SH-SY5Y (cell line): ENCODE measurements around the gene ACP2.

Experiments used
- GATA2 ChIP-seq: IDR thresholded peaks from 2 replicates; pipeline ENCODE4 v1.6.1; 2011; ENCODE audit warnings: mild to moderate bottlenecking, low read depth, low read length
- GATA3 ChIP-seq: IDR thresholded peaks from 2 replicates; pipeline ENCODE4 v1.6.1; 2011; ENCODE audit warnings: low read depth, mild to moderate bottlenecking, low read length, moderate library complexity

ACP2 gene, protein sequence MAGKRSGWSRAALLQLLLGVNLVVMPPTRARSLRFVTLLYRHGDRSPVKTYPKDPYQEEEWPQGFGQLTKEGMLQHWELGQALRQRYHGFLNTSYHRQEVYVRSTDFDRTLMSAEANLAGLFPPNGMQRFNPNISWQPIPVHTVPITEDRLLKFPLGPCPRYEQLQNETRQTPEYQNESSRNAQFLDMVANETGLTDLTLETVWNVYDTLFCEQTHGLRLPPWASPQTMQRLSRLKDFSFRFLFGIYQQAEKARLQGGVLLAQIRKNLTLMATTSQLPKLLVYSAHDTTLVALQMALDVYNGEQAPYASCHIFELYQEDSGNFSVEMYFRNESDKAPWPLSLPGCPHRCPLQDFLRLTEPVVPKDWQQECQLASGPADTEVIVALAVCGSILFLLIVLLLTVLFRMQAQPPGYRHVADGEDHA

DNA sequence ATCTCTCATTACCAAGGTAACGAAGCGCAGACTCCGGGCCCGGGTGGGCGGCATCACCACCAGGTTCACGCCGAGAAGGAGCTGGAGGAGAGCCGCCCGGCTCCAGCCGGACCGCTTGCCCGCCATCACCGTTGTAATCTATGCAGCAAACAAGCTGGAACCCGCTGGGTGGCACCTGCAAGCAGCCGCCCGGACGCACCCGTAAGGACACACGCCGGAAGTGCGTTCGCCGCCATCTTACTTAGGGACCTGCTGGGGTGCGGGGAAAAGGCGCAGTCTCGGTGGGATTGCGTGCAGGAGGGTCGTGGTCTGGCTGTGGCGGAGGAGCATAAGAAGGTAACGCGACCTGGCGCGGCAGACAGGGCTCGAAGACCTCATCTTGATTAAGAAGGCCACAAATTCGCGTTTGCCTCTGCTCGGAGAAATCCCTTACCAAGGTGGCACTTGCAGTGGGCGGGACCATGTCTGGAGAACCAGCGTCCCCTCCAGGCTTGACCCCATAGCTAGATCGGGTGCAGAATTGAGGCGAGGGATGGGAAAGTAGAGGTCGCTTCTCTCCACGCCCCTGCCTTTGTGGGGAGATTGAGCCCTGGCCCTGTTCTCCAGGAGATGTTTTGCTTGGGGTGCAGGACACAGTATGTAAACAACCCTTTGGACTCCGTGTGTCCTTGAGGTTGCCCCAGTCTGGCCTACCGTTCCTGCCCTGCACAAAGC lies at the start of gene ACP2:
Gene ACP2 (minus strand): TSS at position 151 of the 714 bp plus-strand sequence. CDS start 25 bp downstream, at position 126.
- TF ChIP-seq GATA3, result no peak
- peak; percentile 75 for TF ChIP-seq GATA2

DNA sequence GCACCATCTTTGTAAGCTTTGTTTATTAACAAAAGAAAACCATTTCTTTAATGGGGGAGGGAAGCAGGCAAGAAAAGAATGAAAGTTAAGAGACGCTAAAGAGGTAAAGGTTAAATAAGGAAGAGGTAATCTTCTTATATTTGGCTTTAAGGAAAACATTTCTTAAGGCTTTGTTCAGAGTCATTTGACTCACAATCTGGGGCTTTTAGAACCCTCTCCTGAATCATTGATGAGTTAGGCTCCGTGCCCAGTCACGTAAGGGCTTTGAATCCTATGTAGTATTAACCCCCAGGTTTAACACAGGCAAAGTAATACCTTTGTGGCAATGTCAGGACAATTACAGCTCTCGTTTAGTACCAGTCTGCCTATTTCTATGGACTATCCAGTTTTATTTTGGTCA lies 47.4 kb upstream of the ACP2 start:
- TF ChIP-seq GATA3, result no peak
- no peak for TF ChIP-seq GATA2

DNA sequence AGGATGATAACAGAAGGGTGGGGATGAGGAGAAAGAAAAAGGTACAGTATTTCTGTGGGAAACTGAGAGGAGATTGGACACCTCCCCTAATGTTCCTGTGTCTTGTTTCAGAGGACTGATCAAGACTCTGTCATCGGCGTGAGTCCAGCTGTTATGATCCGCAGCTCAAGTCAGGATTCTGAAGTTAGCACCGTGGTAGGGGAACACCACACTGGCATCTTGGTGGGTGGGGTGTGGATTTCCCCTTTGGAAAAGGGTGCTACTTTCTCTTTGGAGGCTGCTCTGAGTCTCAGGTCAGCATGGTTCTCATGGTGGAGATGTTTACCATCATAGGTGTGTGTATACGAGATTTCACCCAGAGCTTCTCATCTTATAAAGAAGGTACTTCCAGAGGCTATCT lies 46.8 kb upstream of the ACP2 start:
- TF ChIP-seq GATA3 (no peak), GATA2 (no peak)

DNA sequence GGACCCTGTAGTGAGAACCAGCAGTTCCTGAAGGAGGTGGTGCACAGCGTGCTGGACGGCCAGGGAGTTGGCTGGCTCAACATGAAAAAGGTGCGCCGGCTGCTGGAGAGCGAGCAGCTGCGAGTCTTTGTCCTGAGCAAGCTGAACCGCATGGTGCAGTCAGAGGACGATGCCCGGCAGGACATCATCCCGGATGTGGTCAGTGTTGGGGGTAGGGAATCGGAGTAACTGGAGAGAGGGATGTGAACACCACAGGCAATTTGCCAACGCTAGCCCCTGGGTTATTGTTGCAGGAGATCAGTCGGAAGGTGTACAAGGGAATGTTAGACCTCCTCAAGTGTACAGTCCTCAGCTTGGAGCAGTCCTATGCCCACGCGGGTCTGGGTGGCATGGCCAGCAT lies 41.2 kb upstream of the ACP2 start:
- TF ChIP-seq GATA2 (no peak), GATA3 (no peak)

DNA sequence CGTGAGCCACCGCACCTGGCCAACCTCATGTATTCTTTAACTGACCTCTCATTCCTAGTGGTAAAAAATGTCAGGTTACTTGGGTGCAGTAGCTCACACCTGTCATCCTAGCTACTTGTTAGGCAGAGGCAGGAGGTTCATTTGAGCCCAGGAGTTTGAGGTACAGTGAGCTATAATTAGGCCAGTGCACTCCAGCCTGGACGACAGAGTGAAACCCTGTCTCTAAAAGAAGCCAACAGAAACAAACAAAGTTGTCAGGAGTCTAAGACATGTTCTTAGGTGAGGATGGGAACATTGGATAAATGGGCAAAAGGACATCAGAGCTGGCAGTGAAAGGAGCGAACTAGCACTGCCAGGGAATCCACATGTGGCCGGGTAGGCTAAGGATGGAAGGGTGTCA lies 39.5 kb upstream of the ACP2 start:
- TF ChIP-seq GATA2, result no peak
- TF ChIP-seq GATA3, result no peak

DNA sequence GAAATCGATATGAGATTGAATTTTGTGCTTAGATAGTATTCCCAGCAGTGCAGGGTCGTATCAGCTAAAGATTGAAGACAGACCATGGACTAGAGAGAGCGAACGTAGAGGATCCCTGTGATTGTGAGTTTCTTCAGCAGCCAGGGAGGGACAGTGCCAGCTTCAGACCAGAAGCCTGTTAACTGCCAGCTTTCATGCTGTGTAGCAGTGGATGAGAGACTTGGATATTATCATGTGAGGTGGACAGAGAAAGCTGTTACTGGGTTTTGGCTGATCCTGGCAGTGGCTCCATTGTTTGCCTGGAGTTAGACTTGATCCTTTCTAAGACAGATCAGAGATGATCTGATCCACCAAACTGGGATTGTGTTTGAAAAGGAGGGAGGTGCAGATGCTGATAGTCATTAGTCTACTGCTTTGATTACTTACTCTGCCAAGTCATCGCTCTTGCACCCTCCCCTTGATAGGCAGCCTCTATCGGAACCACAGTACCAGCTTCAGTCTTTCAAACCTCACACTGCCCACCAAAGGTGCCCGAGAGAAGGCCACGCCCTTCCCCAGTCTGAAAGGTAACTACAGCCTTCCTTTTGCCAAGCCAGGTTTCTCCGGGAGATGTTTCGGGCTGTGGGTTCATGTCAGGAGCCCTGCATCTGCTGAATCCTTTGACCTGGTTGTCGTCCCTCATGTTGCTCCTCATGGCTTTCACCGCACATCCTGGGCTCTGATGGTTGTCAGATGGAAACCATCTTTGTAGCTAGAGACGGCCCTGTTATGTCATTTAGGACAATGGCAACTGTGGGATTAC lies 37.6 kb upstream of the ACP2 start:
- TF ChIP-seq GATA3 (no peak), GATA2 (no peak)

DNA sequence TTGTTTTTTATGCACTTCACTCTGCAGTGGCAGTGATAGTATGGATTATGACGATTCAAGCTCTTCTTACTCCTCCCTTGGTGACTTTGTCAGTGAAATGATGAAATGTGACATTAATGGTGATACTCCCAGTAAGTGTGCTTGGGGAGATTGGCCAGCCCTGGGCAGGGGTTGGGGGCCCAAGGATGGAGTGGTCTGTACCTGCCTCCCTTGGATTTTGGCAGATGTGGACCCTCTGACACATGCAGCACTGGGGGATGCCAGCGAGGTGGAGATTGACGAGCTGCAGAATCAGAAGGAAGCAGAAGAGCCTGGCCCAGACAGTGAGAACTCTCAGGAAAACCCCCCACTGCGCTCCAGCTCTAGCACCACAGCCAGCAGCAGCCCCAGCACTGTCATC lies 35.5 kb upstream of the ACP2 start:
- TF ChIP-seq GATA2 (no peak), GATA3 (no peak)

DNA sequence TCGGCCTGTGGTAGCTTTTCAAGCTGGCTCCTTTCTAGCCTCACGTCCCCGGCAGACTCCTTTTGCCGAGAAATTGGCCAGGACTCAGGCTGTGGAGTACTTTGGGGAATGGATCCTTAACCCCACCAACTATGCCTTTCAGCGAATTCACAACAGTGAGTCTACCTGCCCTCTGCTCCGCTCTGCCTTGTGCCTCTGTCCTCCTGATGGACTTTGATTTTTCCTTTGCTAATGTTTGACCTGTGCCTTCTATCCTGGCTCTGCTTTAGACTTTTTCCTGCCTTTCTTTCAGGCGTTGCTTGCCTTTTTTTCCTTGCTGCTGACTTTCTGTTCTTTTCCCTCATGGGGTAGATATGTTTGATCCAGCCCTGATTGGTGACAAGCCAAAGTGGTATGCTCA lies 33.8 kb upstream of the ACP2 start:
- no peak for TF ChIP-seq GATA2
- no peak for TF ChIP-seq GATA3

DNA sequence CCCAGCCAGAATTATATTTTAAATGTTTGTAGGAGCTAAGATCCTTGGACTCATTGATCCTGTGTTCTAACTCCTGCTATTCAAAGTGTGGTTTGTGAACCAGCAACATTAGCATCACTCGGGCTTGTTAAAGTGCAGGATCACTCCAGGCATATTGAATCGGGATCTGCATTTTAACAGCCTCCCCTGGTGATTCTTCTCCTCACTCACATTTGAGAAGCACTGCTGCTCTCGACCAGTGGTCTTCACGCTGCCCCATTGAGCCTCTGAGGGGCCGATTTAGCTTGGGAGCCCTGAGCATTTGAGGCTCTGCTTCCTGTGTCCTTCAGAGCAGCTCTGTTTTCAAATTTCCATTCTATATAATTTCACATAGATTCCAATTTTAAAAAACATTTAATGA lies 32.2 kb upstream of the ACP2 start:
- TF ChIP-seq GATA2 (no peak), GATA3 (no peak)

DNA sequence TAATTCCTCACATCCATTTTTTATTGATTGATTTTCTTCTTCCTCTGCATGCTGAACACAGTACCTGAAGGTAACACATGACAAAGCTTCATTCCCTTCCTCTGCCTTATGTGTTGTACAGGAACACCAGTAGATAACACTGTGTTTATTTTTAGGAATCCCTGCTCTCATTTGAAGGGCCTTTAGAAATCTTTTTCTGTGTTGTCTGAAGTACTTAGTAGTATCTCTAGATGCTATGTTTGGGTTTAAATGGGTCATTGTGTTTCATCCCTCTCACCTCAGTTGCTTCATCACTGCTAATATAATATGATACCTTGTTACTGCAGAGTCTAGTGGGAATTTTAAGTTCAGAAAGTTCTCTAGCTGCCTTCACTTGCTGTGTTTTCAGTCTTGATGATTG lies 31.5 kb upstream of the ACP2 start:
- no peak for TF ChIP-seq GATA3
- TF ChIP-seq GATA2, result no peak

DNA sequence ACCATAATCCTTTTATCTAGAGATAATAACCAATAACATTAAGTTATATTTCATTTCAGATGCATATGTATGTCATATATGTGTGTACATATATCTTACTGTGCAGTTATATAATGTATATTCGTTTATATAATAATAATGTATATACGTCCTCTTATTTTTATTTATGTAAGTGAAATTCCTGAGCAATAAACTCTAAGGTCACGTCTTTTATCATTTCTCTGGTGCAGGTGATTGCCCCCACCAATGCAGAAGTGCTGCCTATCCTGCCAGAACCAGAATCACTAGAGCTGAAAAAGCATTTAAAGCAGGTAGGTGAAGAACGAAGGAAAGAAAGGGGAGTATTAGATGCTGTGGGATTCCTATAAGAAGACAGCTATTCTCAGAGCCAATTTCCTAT lies 30.2 kb upstream of the ACP2 start:
- no peak for TF ChIP-seq GATA3
- no peak for TF ChIP-seq GATA2

DNA sequence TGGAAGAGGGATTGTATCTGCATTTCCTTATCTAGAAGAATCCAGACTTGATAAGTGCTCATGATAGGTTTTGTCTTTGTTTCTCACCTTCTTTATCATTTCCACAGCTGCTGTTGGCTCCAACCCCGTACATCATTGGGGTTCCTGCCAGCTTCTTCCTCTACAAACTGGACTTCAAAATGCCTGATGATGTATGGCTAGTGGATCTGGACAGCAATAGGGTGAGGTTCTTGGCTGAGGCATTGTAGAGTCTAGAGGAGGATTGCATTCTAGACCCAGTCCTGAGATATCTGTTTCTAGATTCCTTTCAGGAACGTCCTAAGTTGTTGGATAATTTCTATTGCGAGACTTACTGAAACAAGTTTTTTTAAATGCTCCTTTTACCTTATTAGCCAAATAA lies 29.4 kb upstream of the ACP2 start:
- TF ChIP-seq GATA2 (no peak), GATA3 (no peak)

DNA sequence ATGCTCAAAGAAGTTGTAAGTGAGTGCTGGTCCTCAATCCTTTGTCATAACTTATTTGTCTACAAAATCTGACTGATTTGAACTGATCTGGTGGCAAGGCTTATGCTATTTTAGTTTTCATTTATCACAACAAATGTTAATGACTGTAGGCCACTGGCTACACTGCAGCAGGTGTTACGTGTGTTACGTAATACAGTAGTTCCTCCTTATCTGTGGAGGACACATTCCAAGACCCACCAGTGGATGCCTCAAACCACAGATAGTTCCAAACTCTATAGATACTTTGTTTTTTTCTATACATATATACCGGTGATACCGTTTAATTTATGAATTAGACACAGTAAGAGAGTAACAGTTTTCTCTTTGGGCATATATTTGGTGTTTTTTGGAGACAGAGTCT lies 28.3 kb upstream of the ACP2 start:
- TF ChIP-seq GATA2 (no peak), GATA3 (no peak)

DNA sequence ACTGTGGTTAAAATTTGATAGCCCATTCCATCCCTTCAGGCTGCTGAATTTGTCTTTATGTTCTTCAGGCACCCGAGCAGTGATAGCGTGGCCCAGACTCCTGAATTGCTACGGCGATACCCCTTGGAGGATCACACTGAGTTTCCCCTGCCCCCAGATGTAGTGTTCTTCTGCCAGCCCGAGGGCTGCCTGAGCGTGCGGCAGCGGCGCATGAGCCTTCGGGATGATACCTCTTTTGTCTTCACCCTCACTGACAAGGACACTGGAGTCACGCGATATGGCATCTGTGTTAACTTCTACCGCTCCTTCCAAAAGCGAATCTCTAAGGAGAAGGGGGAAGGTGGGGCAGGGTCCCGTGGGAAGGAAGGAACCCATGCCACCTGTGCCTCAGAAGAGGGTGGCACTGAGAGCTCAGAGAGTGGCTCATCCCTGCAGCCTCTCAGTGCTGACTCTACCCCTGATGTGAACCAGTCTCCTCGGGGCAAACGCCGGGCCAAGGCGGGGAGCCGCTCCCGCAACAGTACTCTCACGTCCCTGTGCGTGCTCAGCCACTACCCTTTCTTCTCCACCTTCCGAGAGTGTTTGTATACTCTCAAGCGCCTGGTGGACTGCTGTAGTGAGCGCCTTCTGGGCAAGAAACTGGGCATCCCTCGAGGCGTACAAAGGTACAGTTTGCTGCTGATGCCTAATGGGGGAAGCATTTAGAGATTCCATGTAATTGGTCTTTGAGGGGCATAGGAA lies 26.1 kb upstream of the ACP2 start:
- TF ChIP-seq GATA3 (no peak), GATA2 (no peak)
